Astrocyte of the spinal cord (primary cell): ENCODE measurements around the gene IL6ST.

Experiments used
- DNase-seq: peaks from one replicate; pipeline ENCODE4 v3.0.0; 2011; ENCODE audit warnings: low read depth, low spot score
- H3K4me3 ChIP-seq: 2 replicates; pipeline ENCODE4 v1.5.1; 2011; ENCODE audit warnings: low read depth, mild to moderate bottlenecking, low read length, moderate library complexity
- CTCF ChIP-seq: IDR thresholded peaks from 2 replicates; pipeline ENCODE4 v1.5.1; 2012; ENCODE audit warnings: low read depth, mild to moderate bottlenecking, low read length, inconsistent platforms
- in situ Hi-C: cut with HindIII; loops from 2 replicates; pipeline ENCODE4 v1.10.0; 2017; ENCODE audit warnings: low sequenced_read_pairs

The IL6ST gene

GRCh38 chr5:55934115-55934613, 60.6 kb downstream of the IL6ST start:
- TF ChIP-seq CTCF = no peak
- DNase-seq = no peak
- no peak overlapping the region for H3K4me3 ChIP-seq
- in situ Hi-C loops = no loop called here

GRCh38 chr5:55933377-55934114, 61.2 kb downstream of the IL6ST start:
- TF ChIP-seq CTCF = no peak
- no peak for DNase-seq
- no peak overlapping the region for H3K4me3 ChIP-seq
- in situ Hi-C loops = no loop called here

GRCh38 chr5:55932700-55933099, 62.1 kb downstream of the IL6ST start:
- in situ Hi-C loops = no loop called here
- no peak for DNase-seq
- no peak overlapping the region for H3K4me3 ChIP-seq
- TF ChIP-seq CTCF = no peak

GRCh38 chr5:55929020-55929799, 65.6 kb downstream of the IL6ST start:
- no peak for TF ChIP-seq CTCF
- no peak overlapping the region for H3K4me3 ChIP-seq
- DNase-seq = no peak
- in situ Hi-C loops = no loop called here

- TF ChIP-seq CTCF = no peak
- in situ Hi-C loops = no loop called here
- no peak for DNase-seq
- no peak overlapping the region for H3K4me3 ChIP-seq
These were observed 66.7 kb downstream of the IL6ST start for GRCh38 chr5:55927861-55928655.

- no peak for DNase-seq
- no peak overlapping the region for H3K4me3 ChIP-seq
- TF ChIP-seq CTCF = no peak
- in situ Hi-C loops = no loop called here
These were observed 68.3 kb downstream of the IL6ST start for GRCh38 chr5:55926476-55926875.
